ENCODE data around the gene MYO1H. TPM values are rescaled to one million over a fixed set of nuclear protein-coding genes. Genes with fewer than 3 reads are reported as not detected.
A peak's percentile ranks its signal among the peaks of the same experiment; 100 is the strongest.
"Not testable (repeated sequence)": the region's sequence is repeated elsewhere in the genome, so short reads cannot be mapped to it uniquely, and the experiment has no call there.

MYO1H gene
- total and polyA plus RNA-seq, 4 donors: 0.06 to 0.15 (median 0.09) TPM; not detected in 1

DNA sequence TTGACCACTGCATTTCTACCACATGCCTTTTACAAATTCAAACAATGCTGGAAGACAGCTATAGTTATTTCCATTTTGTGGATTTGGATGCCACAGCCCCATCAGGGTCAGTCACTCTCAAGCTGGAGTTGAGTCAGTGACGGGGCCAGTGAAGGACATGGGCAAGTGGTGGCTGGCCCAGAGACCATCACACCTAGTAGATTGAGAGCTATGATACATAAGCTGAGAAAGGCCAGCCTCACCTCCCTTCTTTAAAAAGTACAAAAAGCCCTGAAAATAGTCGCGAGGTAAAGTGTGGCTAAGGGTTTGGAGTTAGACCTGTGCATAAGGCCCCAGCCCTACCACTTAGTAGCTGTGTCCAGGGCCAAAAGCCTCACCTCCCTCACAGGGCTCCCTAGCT, 125.3 kb downstream of the MYO1H start:
- peaks cover 8 to 30% (median 13%) of the 10 kb centered on the region in 5 donors for H3K4me1 ChIP-seq (ENCODE audit: control insufficient read depth in 5 of 5, insufficient read depth in 5 of 5, low read length in 5 of 5)
- H3K36me3 ChIP-seq (ENCODE audit: control insufficient read depth in 4 of 4, insufficient read depth in 4 of 4, low read length in 4 of 4): peaks cover 8 to 13% (median 11%) of the 10 kb centered on the region in 4 donors
- DNase-seq: no peak
- TF ChIP-seq, protein P1, sequence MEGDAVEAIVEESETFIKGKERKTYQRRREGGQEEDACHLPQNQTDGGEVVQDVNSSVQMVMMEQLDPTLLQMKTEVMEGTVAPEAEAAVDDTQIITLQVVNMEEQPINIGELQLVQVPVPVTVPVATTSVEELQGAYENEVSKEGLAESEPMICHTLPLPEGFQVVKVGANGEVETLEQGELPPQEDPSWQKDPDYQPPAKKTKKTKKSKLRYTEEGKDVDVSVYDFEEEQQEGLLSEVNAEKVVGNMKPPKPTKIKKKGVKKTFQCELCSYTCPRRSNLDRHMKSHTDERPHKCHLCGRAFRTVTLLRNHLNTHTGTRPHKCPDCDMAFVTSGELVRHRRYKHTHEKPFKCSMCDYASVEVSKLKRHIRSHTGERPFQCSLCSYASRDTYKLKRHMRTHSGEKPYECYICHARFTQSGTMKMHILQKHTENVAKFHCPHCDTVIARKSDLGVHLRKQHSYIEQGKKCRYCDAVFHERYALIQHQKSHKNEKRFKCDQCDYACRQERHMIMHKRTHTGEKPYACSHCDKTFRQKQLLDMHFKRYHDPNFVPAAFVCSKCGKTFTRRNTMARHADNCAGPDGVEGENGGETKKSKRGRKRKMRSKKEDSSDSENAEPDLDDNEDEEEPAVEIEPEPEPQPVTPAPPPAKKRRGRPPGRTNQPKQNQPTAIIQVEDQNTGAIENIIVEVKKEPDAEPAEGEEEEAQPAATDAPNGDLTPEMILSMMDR (IDR thresholded peaks at IDR 0.05; ENCODE audit: control extremely low read depth, extremely low read depth): no peak
- no peak for ATAC-seq (ENCODE audit: insufficient read depth, low FRiP score)
- H3K9ac ChIP-seq (ENCODE audit: insufficient read depth in 1 of 2, low read length in 2 of 2): no peak overlapping the region
- no peaks in the 10 kb centered on the region for H3K9me3 ChIP-seq (ENCODE audit: control insufficient read depth in 4 of 4, insufficient read depth in 3 of 4, low read length in 3 of 4)
- H3K4me3 ChIP-seq: no peak overlapping the region
- no peaks in the 10 kb centered on the region for H3K27me3 ChIP-seq (ENCODE audit: control insufficient read depth in 3 of 3, insufficient read depth in 3 of 3, low read length in 2 of 3)
- 78 to 84% methylated on average over 3 of the region's 3 CpGs for WGBS, 2 donors
- H3K27ac ChIP-seq (ENCODE audit: low read depth in 1 of 2, low read length in 1 of 2): peak overlapping the region in 1 of 2 donors; percentile 38

DNA sequence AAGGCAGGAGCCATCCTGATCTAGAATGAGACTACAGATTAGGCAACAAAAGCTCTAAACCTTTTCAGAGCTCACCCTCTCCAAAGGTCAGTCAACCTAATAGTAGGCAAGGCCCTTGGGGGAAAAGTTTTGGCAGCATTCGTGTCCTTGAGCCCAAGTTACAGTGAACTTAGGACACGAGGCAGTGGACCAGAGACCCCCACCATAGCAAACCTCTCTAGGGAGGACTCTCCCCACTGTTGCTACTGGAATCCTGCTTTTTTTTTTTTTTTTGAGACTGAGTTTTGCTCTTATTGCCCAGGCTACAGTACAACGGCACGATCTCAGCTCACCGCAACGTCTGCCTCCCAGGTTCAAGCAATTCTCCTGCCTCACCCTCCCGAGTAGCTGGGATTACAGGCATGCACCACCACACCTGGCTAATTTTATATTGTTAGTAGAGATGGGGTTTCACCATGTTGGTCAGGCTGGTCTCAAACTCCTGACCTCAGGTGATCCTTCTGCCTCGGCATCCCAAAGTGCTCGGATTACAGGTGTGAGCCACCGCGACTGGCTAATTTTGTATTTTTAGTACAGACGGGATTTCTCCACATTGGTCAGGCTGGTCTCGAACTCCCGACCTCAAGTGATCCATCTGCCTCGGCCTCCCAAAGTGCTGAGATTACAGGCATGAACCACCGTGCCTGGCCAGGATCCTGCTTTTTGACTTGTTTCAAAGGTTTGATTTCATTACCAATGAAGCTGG, 126.0 kb downstream of the MYO1H start:
- H3K27ac ChIP-seq (ENCODE audit: low read depth in 1 of 2, low read length in 1 of 2): peak overlapping the region in 1 of 2 donors; percentile 38
- H3K4me3 ChIP-seq; ATAC-seq (ENCODE audit: insufficient read depth, low FRiP score); H3K9ac ChIP-seq (ENCODE audit: insufficient read depth in 1 of 2, low read length in 2 of 2); H3K9me3 ChIP-seq (ENCODE audit: control insufficient read depth in 4 of 4, insufficient read depth in 3 of 4, low read length in 3 of 4); H3K27me3 ChIP-seq (ENCODE audit: control insufficient read depth in 3 of 3, insufficient read depth in 3 of 3, low read length in 2 of 3); DNase-seq: not testable (repeated sequence)
- peaks cover 8 to 32% (median 15%) of the 10 kb centered on the region in 5 donors for H3K4me1 ChIP-seq (ENCODE audit: control insufficient read depth in 5 of 5, insufficient read depth in 5 of 5, low read length in 5 of 5)
- 93 to 97% methylated on average over 16 of the region's 16 CpGs for WGBS, 2 donors
- peaks cover 6 to 11% (median 9%) of the 10 kb centered on the region in 4 donors for H3K36me3 ChIP-seq (ENCODE audit: control insufficient read depth in 4 of 4, insufficient read depth in 4 of 4, low read length in 4 of 4)

DNA sequence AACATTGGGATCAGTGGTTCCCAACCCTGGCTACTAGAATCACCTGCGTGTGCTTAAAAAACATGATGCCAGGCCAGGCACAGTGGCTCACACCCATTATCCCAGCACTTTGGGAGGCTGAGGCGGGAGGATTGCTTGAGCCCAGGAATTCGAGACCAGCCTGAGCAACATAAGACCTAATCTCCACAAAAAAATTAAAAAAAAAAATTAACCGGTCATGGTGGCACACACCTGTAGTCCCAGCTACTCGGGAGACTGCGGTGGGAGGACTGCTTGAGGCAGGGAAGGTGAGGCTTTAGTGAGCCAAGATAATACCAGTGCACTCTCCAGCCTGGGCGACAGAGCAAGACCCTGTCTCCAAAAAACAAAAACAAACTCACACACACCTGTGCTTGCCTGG, 127.4 kb downstream of the MYO1H start:
- no peak overlapping the region for H3K4me3 ChIP-seq
- no peak overlapping the region for H3K9ac ChIP-seq (ENCODE audit: insufficient read depth in 1 of 2, low read length in 2 of 2)
- no peaks in the 10 kb centered on the region for H3K9me3 ChIP-seq (ENCODE audit: control insufficient read depth in 4 of 4, insufficient read depth in 3 of 4, low read length in 3 of 4)
- H3K27me3 ChIP-seq (ENCODE audit: control insufficient read depth in 3 of 3, insufficient read depth in 3 of 3, low read length in 2 of 3): no peaks in the 10 kb centered on the region
- WGBS, 2 donors: 89 to 93% methylated on average over 7 of the region's 7 CpGs
- ATAC-seq (ENCODE audit: insufficient read depth, low FRiP score): no peak
- TF ChIP-seq, protein P1 (IDR thresholded peaks at IDR 0.05; ENCODE audit: control extremely low read depth, extremely low read depth): no peak
- H3K4me1 ChIP-seq (ENCODE audit: control insufficient read depth in 5 of 5, insufficient read depth in 5 of 5, low read length in 5 of 5): peaks cover 8 to 33% (median 13%) of the 10 kb centered on the region in 5 donors
- no peak for DNase-seq
- no peak overlapping the region for H3K27ac ChIP-seq (ENCODE audit: low read depth in 1 of 2, low read length in 1 of 2)
- peaks cover 0 to 6% (median 3%) of the 10 kb centered on the region in 4 donors for H3K36me3 ChIP-seq (ENCODE audit: control insufficient read depth in 4 of 4, insufficient read depth in 4 of 4, low read length in 4 of 4)

DNA sequence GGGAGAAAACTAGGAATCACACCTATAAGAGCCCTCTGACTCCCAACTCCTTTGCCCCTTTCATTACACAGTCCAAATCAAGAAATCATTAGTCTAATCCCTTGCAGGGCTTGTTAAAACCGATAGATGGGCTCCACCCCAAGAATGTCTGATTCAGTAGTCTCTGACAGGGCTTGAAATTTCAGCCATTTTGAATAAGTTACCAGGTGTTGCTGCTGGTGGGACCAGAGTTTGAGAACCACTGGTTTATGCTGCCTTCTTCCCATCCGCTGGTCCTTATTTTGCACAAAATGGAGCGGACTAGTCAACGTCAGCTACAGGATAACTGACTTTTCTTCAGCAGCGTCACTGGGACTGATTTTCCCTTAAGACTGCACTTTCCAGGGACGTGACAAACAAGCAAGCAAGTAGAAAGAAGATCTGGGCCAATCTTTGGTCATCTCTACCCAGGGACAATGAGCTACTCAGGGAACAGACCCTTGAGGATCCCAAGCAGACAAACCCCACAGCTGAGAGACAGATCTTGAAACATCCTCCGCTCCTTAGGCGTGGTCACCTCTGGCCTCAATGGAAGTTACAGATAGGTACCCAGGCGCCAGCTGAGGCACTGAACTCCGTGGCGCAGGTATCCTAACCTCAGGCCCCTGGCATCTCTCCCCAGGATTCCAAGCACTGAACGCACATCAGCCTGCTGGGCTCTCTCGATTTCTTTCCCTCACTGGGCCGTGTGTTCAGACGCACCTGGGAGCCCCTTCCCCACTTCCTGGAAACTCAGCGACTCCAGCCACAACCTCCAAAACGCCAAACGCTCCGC, 128.5 kb downstream of the MYO1H start:
- Histone ChIP-seq H3K4me1 (ENCODE audit: control insufficient read depth in 5 of 5, insufficient read depth in 5 of 5, low read length in 5 of 5) (peaks cover 8 to 32% (median 13%) of the 10 kb centered on the region in 5 donors), H3K9me3 (ENCODE audit: control insufficient read depth in 4 of 4, insufficient read depth in 3 of 4, low read length in 3 of 4) (no peaks in the 10 kb centered on the region), H3K27me3 (ENCODE audit: control insufficient read depth in 3 of 3, insufficient read depth in 3 of 3, low read length in 2 of 3) (no peaks in the 10 kb centered on the region), H3K27ac (ENCODE audit: low read depth in 1 of 2, low read length in 1 of 2) (peak overlapping the region; percentile 97), H3K36me3 (ENCODE audit: control insufficient read depth in 4 of 4, insufficient read depth in 4 of 4, low read length in 4 of 4) (peaks cover 0 to 3% (median 1%) of the 10 kb centered on the region in 4 donors), H3K9ac (ENCODE audit: insufficient read depth in 1 of 2, low read length in 2 of 2) (peak overlapping the region; percentile 63 to 92), H3K4me3 (peak overlapping the region; percentile 86)
- TF ChIP-seq, protein P1 (IDR thresholded peaks at IDR 0.05; ENCODE audit: control extremely low read depth, extremely low read depth): no peak
- DNase-seq (peak; percentile 11 to 18 (median 16)), ATAC-seq (ENCODE audit: insufficient read depth, low FRiP score) (no peak)
- 17 to 26% methylated on average over 19 of the region's 19 CpGs for whole genome bisulfite sequencing, 2 donors
